RWPE2 (cell line): Measurements from ENCODE around the gene SREBF2.

ENCODE experiments used
- ATAC-seq: fragments of 200-7000 bp; cut with Tn5 transposase; 3 replicates; pipeline ENCODE4 v1.9.1; 2021; ENCODE audit warnings: low read depth
- DNase-seq: peaks from one replicate; pipeline ENCODE4 v3.0.0-alpha.2; 2020; ENCODE audit warnings: low spot score
- H3K27ac ChIP-seq: fragments of 450-650 bp; 2 replicates; pipeline ENCODE4 v1.5.1; 2017; ENCODE audit warnings: mild to moderate bottlenecking; ENCODE audit not compliant: poor library complexity, severe bottlenecking
- H3K27me3 ChIP-seq: fragments of 250-450 bp; sonication (Bioruptor Pico); 2 replicates; pipeline ENCODE4 v1.5.1; 2021; ENCODE audit warnings: mild to moderate bottlenecking, moderate library complexity; ENCODE audit not compliant: insufficient read depth, poor library complexity, severe bottlenecking
- H3K36me3 ChIP-seq: fragments of 250-450 bp; sonication (Bioruptor Pico); 2 replicates; pipeline ENCODE4 v1.5.1; 2020; ENCODE audit warnings: low read depth, mild to moderate bottlenecking, moderate library complexity
- H3K4me1 ChIP-seq: fragments of 250-450 bp; sonication (Bioruptor Pico); 2 replicates; pipeline ENCODE4 v1.5.1; 2021; ENCODE audit warnings: mild to moderate bottlenecking, moderate library complexity; ENCODE audit not compliant: insufficient read depth, poor library complexity, severe bottlenecking
- H3K4me3 ChIP-seq: fragments of 250-450 bp; sonication (Bioruptor Pico); 2 replicates; pipeline ENCODE4 v1.5.1; 2021; ENCODE audit warnings: mild to moderate bottlenecking, moderate library complexity; ENCODE audit not compliant: severe bottlenecking
- H3K9me3 ChIP-seq: fragments of 250-450 bp; sonication (Bioruptor Pico); 2 replicates; pipeline ENCODE4 v1.5.1; 2021; ENCODE audit warnings: mild to moderate bottlenecking, moderate library complexity; ENCODE audit not compliant: severe bottlenecking
- CTCF ChIP-seq: fragments of 450-650 bp; IDR thresholded peaks from one replicate; pipeline ENCODE4 v1.5.1; 2017; ENCODE audit warnings: mild to moderate bottlenecking, moderate library complexity; ENCODE audit not compliant: poor library complexity, severe bottlenecking

SREBF2 gene

DNA sequence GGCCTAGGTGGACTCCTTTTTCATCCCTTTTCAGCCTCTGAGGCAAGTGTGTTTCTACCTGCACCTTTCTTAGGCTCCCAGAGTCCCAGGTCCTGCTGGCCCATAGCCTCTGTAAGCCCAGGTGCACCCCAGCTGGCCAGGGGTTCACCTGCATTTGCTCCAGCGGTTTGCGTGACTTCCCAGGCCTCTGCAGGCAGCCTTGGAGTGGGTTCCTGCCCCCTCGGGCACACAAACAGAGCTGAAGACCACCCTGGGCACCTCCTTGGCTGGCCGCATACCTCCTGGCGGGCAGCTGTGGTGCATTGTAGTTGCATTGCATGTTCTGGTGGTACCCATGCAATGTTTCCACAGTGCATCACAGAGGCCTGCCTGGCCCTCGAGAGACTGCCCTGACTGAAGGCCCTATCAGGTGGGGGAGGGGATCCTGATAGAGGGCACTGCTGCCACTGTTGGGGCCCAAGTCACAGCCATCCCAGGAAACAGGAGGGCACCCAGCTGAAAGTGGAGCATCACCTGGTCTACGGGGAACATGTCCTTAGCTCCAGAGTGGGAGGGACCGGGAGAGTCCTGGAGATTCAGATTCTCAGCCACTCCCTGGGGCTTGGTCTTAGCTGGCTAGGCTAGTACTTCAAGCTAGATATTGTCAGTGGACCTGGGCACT lies 67.9 kb downstream of the SREBF2 start:
- H3K27me3 ChIP-seq = no peaks in the 10 kb centered on the region
- ATAC-seq = no peak

DNA sequence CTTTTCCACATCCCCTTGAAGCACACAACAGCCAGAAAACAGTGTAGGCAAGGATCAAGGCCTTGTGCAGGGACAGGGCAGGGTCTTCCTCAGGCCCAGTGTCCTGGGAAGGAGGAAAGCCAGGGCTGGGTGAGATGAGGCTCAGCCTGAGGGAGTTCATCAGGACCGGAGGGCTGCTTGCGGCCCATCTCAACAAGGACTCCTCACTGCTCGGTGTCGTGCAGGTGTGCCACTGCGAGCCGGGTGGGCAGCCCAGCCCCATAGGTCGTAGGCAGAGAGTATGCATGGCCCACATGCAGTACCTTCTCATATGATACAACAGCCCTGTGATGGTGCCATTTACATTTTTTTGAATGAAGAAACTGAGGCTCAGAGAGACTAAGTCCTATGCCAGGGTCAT lies 69.1 kb downstream of the SREBF2 start:
- DNase-seq (no peak), ATAC-seq (no peak)
- TF ChIP-seq CTCF = no peak
- Histone ChIP-seq H3K36me3 (peaks cover 87% of the 10 kb centered on the region), H3K27me3 (no peaks in the 10 kb centered on the region), H3K4me1 (no peaks in the 10 kb centered on the region), H3K27ac (no peak overlapping the region), H3K4me3 (no peak overlapping the region), H3K9me3 (no peaks in the 10 kb centered on the region)

More for the DNA sequence above, 67.9 kb downstream of the SREBF2 start:
- Histone ChIP-seq H3K27ac (no peak overlapping the region), H3K4me3 (no peak overlapping the region), H3K36me3 (peaks cover 94% of the 10 kb centered on the region), H3K9me3 (no peaks in the 10 kb centered on the region), H3K4me1 (no peaks in the 10 kb centered on the region)
- TF ChIP-seq CTCF = no peak
- DNase-seq = no peak

GRCh38 chr22:41902932-41903421 lies 70.1 kb downstream of the SREBF2 start:
- Histone ChIP-seq H3K4me1 (no peaks in the 10 kb centered on the region), H3K4me3 (no peak overlapping the region), H3K27me3 (no peaks in the 10 kb centered on the region), H3K36me3 (peaks cover 79% of the 10 kb centered on the region), H3K27ac (no peak overlapping the region), H3K9me3 (no peaks in the 10 kb centered on the region)
- no peak for ATAC-seq
- TF ChIP-seq CTCF = no peak
- DNase-seq = no peak

DNA sequence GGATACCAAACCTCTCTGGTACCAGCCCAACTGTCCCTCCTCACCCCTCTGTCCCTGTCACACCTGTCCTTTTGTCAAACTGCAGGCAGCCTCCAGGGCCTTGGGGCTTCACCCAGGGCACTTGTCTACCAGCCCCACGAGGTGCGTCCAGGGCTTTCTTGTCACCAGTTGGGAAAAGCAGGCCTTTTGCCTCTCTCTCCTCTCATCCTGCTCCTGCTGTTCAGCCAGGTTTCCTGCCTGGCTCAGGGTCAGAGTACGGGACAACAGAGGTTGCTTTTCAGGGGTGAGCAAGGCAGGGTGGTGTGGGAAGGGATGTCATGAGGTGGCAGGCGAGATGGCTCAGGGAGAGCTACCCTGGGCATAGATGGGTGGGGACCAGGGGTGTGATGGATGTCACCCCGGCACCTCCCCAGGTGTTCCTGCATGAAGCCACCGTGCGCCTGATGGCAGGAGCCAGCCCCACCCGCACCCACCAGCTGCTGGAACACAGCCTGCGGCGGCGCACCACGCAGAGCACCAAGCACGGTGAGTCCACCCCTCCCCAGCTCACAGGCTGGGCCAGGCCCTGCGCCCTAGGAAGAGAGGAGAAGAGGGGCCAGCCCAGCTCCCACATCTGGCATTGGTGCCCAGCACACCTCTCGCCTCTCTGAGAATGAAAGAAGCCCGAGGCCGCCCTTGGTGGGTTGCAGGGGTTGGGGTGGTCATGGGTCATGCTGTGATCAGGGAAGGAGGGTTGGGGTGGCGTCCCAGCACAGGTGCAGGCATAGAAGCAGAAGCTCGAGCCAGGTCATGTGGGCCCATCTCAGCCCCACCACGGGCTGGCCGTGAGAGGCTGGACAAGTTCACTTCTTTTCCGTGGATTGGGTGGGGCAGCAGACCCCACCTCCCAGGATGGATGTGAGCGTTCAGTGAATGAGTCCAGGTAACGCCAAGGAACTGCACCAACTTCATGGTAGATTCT lies 71.8 kb downstream of the SREBF2 start:
- DNase-seq = no peak
- Histone ChIP-seq H3K27me3 (peaks cover 5% of the 10 kb centered on the region), H3K36me3 (peaks cover 61% of the 10 kb centered on the region), H3K9me3 (no peaks in the 10 kb centered on the region), H3K4me1 (no peaks in the 10 kb centered on the region), H3K4me3 (no peak overlapping the region), H3K27ac (no peak overlapping the region)
- TF ChIP-seq CTCF = no peak
- ATAC-seq = no peak
